Mesenchymal stem cell (in vitro differentiated cells and primary cell): ENCODE data around the gene KCNK13.

Experiments used
- DNase-seq: peaks from one replicate; pipeline ENCODE4 v3.0.0-alpha.2; 2013
- H2AFZ ChIP-seq: one replicate; pipeline ENCODE4 v1.6.1; 2013; ENCODE audit warnings: low read depth, mild to moderate bottlenecking, control low read depth, inconsistent platforms, low read length, moderate library complexity
- H2AK5ac ChIP-seq: 2 replicates; pipeline ENCODE4 v1.6.1; 2013; ENCODE audit warnings: low read length, moderate library complexity, mild to moderate bottlenecking, inconsistent platforms; ENCODE audit not compliant: severe bottlenecking
- H2BK120ac ChIP-seq: one replicate; pipeline ENCODE4 v1.6.1; 2013; ENCODE audit warnings: low read depth, mild to moderate bottlenecking, inconsistent platforms, low read length, moderate library complexity
- H2BK12ac ChIP-seq, 2 experiments: one replicate each; pipeline ENCODE4 v1.6.1; 2013; ENCODE audit warnings: inconsistent platforms in 2 of 2, low read length in 2 of 2, mild to moderate bottlenecking in 2 of 2, moderate library complexity in 2 of 2, control low read depth in 1 of 2
- H2BK15ac ChIP-seq: one replicate; pipeline ENCODE4 v1.6.1; 2013; ENCODE audit warnings: mild to moderate bottlenecking, low read depth, inconsistent platforms; ENCODE audit not compliant: poor library complexity, severe bottlenecking
- H2BK5ac ChIP-seq: 2 replicates; pipeline ENCODE4 v1.6.1; 2013; ENCODE audit warnings: low read depth, mild to moderate bottlenecking, low read length, control low read depth, inconsistent platforms; ENCODE audit not compliant: poor library complexity, severe bottlenecking
- H3K14ac ChIP-seq, 2 experiments: one replicate each; pipeline ENCODE4 v1.6.1; 2013; ENCODE audit warnings: inconsistent platforms in 2 of 2, low read length in 2 of 2, control low read depth in 1 of 2, mild to moderate bottlenecking in 1 of 2, moderate library complexity in 1 of 2
- H3K18ac ChIP-seq, 2 experiments: one replicate each; pipeline ENCODE4 v1.6.1; 2013; ENCODE audit warnings: inconsistent platforms in 2 of 2, low read length in 2 of 2, control low read depth in 1 of 2, low read depth in 1 of 2, mild to moderate bottlenecking in 1 of 2
- H3K23ac ChIP-seq, 2 experiments: one replicate each; pipeline ENCODE4 v1.6.1; 2013; ENCODE audit warnings: inconsistent platforms in 2 of 2, low read length in 2 of 2, mild to moderate bottlenecking in 2 of 2, moderate library complexity in 2 of 2, control low read depth in 1 of 2
- H3K27ac ChIP-seq: 2 replicates; pipeline ENCODE4 v1.5.1; 2013; ENCODE audit warnings: mild to moderate bottlenecking, moderate library complexity, low read length, control low read depth, inconsistent platforms; ENCODE audit not compliant: poor library complexity, severe bottlenecking
- H3K27me3 ChIP-seq, 2 experiments: 2 replicates each; pipeline versions ENCODE4 v1.6.1 to v1.7.0; 2013; ENCODE audit warnings: low read length in 2 of 2, mild to moderate bottlenecking in 2 of 2, moderate library complexity in 2 of 2, control low read depth in 1 of 2, inconsistent platforms in 1 of 2; ENCODE audit not compliant: control insufficient read depth in 1 of 2, insufficient read depth in 1 of 2
- H3K36me3 ChIP-seq, 2 experiments: 2 replicates each; pipeline versions ENCODE4 v1.6.1 to v1.7.0; 2013; ENCODE audit warnings: low read length in 2 of 2, control low read depth in 1 of 2, inconsistent platforms in 1 of 2, low read depth in 1 of 2, mild to moderate bottlenecking in 1 of 2; ENCODE audit not compliant: insufficient read depth in 2 of 2, control insufficient read depth in 1 of 2
- H3K4ac ChIP-seq, 2 experiments: one replicate each; pipeline ENCODE4 v1.6.1; 2013; ENCODE audit warnings: inconsistent platforms in 2 of 2, low read length in 2 of 2, mild to moderate bottlenecking in 2 of 2, moderate library complexity in 2 of 2, control low read depth in 1 of 2, low read depth in 1 of 2
- H3K4me1 ChIP-seq: 2 replicates; pipeline ENCODE4 v1.6.1; 2013; ENCODE audit warnings: low read depth, low read length, control low read depth; ENCODE audit not compliant: control insufficient read depth, insufficient read depth
- H3K4me2 ChIP-seq: 2 replicates; pipeline ENCODE4 v1.6.1; 2013; ENCODE audit warnings: low read length, mild to moderate bottlenecking, inconsistent platforms; ENCODE audit not compliant: poor library complexity, severe bottlenecking
- H3K4me3 ChIP-seq, 2 experiments: 2 replicates each; pipeline versions ENCODE4 v1.5.1 to v1.7.0; 2013; ENCODE audit warnings: low read length in 2 of 2, mild to moderate bottlenecking in 2 of 2, control low read depth in 1 of 2, low read depth in 1 of 2; ENCODE audit not compliant: insufficient read depth in 1 of 2
- H3K79me1 ChIP-seq: replicated peaks from 2 replicates; pipeline ENCODE4 v1.6.1; 2013; ENCODE audit warnings: mild to moderate bottlenecking, control low read depth, low read length, inconsistent platforms; ENCODE audit not compliant: poor library complexity, severe bottlenecking
- H3K9ac ChIP-seq: 2 replicates; pipeline ENCODE4 v1.7.0; 2013; ENCODE audit warnings: mild to moderate bottlenecking, low read length, moderate library complexity
- H3K9me3 ChIP-seq: 2 replicates; pipeline ENCODE4 v1.7.0; 2013; ENCODE audit warnings: mild to moderate bottlenecking, low read length; ENCODE audit not compliant: control insufficient read depth
- H4K8ac ChIP-seq: one replicate; pipeline ENCODE4 v1.6.1; 2013; ENCODE audit warnings: inconsistent platforms, mild to moderate bottlenecking, low read length, moderate library complexity
- H4K91ac ChIP-seq: one replicate; pipeline ENCODE4 v1.6.1; 2013; ENCODE audit warnings: mild to moderate bottlenecking, low read length, inconsistent platforms
- WGBS: methylation state at CpG from one replicate; pipeline ENCODE4 v1.1.7; 2013; ENCODE audit warnings: mixed read lengths; 5-methylcytosine and 5-hydroxymethylcytosine counted together

The KCNK13 gene

GRCh38 chr14:90161129-90161528 is 99.3 kb downstream of the KCNK13 start:
- H2AFZ ChIP-seq, result no peak overlapping the region
- H3K23ac ChIP-seq, result no peak overlapping the region
- WGBS, result 100% methylated on average over 1 of the region's 3 CpGs
- H3K9ac ChIP-seq, result no peak overlapping the region
- no peak overlapping the region for H2BK12ac ChIP-seq
- no peak overlapping the region for H3K14ac ChIP-seq
- no peak overlapping the region for H2AK5ac ChIP-seq
- H4K8ac ChIP-seq, result no peak overlapping the region
- no peak overlapping the region for H3K18ac ChIP-seq
- no peaks in the 10 kb centered on the region for H3K36me3 ChIP-seq
- H3K4ac ChIP-seq, result no peak overlapping the region
- H3K9me3 ChIP-seq, result no peaks in the 10 kb centered on the region
- H3K4me1 ChIP-seq, result no peaks in the 10 kb centered on the region
- no peak overlapping the region for H3K4me3 ChIP-seq
- no peak overlapping the region for H3K4me2 ChIP-seq
- no peak overlapping the region for H3K27ac ChIP-seq
- DNase-seq, result no peak
- H3K27me3 ChIP-seq, result peaks cover 0 to 3% of the 10 kb centered on the region in 2 experiments
- no peak overlapping the region for H2BK15ac ChIP-seq
- H2BK5ac ChIP-seq, result no peak overlapping the region
- H3K79me1 ChIP-seq, result no peaks in the 10 kb centered on the region
- no peak overlapping the region for H2BK120ac ChIP-seq
- H4K91ac ChIP-seq, result no peak overlapping the region

GRCh38 chr14:90168425-90169105 is 106.8 kb downstream of the KCNK13 start:
- Histone ChIP-seq H4K91ac (no peak overlapping the region), H3K9me3 (no peaks in the 10 kb centered on the region), H2BK120ac (no peak overlapping the region), H2AFZ (no peak overlapping the region), H3K27me3 (peaks cover 4 to 10% of the 10 kb centered on the region in 2 experiments), H2BK15ac (no peak overlapping the region), H2BK12ac (no peak overlapping the region), H3K4ac (no peak overlapping the region), H3K4me2 (no peak overlapping the region), H2AK5ac (no peak overlapping the region), H3K36me3 (no peaks in the 10 kb centered on the region), H4K8ac (no peak overlapping the region), H3K14ac (no peak overlapping the region), H3K23ac (no peak overlapping the region), H3K9ac (no peak overlapping the region), H3K4me3 (no peak overlapping the region), H3K4me1 (no peaks in the 10 kb centered on the region), H3K79me1 (no peaks in the 10 kb centered on the region), H2BK5ac (no peak overlapping the region), H3K18ac (no peak overlapping the region), H3K27ac (no peak overlapping the region)
- WGBS, result 41% methylated on average over 1 of the region's 4 CpGs
- DNase-seq, result peak; percentile 7

- Histone ChIP-seq H2BK15ac (no peak overlapping the region), H2AK5ac (no peak overlapping the region), H3K23ac (no peak overlapping the region), H3K27me3 (peaks cover 3 to 4% of the 10 kb centered on the region in 2 experiments), H2BK5ac (no peak overlapping the region), H4K8ac (no peak overlapping the region), H2BK120ac (no peak overlapping the region), H2AFZ (no peak overlapping the region), H3K4me3 (no peak overlapping the region), H3K9ac (no peak overlapping the region), H2BK12ac (no peak overlapping the region), H3K18ac (no peak overlapping the region), H3K4me1 (no peaks in the 10 kb centered on the region), H3K14ac (no peak overlapping the region), H3K4ac (no peak overlapping the region), H3K79me1 (no peaks in the 10 kb centered on the region), H3K27ac (no peak overlapping the region), H3K36me3 (no peaks in the 10 kb centered on the region), H4K91ac (no peak overlapping the region), H3K4me2 (no peak overlapping the region), H3K9me3 (no peaks in the 10 kb centered on the region)
- 91% methylated on average over 3 of the region's 3 CpGs for WGBS
- DNase-seq, result no peak
Measured at GRCh38 chr14:90175631-90176030, 113.8 kb downstream of the KCNK13 start.

GRCh38 chr14:90177539-90178189 is 115.9 kb downstream of the KCNK13 start:
- no peak overlapping the region for H4K91ac ChIP-seq
- no peak overlapping the region for H2AFZ ChIP-seq
- H2BK15ac ChIP-seq, result no peak overlapping the region
- H3K27ac ChIP-seq, result no peak overlapping the region
- no peaks in the 10 kb centered on the region for H3K79me1 ChIP-seq
- WGBS, result 64% methylated on average over 2 of the region's 3 CpGs
- no peak overlapping the region for H3K4me3 ChIP-seq
- no peaks in the 10 kb centered on the region for H3K9me3 ChIP-seq
- no peak overlapping the region for H3K4ac ChIP-seq
- H4K8ac ChIP-seq, result no peak overlapping the region
- no peaks in the 10 kb centered on the region for H3K27me3 ChIP-seq
- no peak overlapping the region for H2BK120ac ChIP-seq
- no peaks in the 10 kb centered on the region for H3K36me3 ChIP-seq
- H2BK12ac ChIP-seq, result no peak overlapping the region
- H3K18ac ChIP-seq, result no peak overlapping the region
- no peak overlapping the region for H2AK5ac ChIP-seq
- no peak overlapping the region for H3K4me2 ChIP-seq
- DNase-seq, result peak; percentile 62
- no peak overlapping the region for H3K14ac ChIP-seq
- no peak overlapping the region for H3K23ac ChIP-seq
- H3K4me1 ChIP-seq, result no peaks in the 10 kb centered on the region
- H2BK5ac ChIP-seq, result no peak overlapping the region
- no peak overlapping the region for H3K9ac ChIP-seq
